GM12801 (cell line): ENCODE results near the gene IL22.

Source experiments
- TF ChIP-seq, protein P1 (sequence below): IDR thresholded peaks from one replicate; pipeline ENCODE4 v1.5.1; 2011; ENCODE audit warnings: control low read depth; ENCODE audit not compliant: insufficient read length; ENCODE audit errors: extremely low read depth

The IL22 gene

DNA sequence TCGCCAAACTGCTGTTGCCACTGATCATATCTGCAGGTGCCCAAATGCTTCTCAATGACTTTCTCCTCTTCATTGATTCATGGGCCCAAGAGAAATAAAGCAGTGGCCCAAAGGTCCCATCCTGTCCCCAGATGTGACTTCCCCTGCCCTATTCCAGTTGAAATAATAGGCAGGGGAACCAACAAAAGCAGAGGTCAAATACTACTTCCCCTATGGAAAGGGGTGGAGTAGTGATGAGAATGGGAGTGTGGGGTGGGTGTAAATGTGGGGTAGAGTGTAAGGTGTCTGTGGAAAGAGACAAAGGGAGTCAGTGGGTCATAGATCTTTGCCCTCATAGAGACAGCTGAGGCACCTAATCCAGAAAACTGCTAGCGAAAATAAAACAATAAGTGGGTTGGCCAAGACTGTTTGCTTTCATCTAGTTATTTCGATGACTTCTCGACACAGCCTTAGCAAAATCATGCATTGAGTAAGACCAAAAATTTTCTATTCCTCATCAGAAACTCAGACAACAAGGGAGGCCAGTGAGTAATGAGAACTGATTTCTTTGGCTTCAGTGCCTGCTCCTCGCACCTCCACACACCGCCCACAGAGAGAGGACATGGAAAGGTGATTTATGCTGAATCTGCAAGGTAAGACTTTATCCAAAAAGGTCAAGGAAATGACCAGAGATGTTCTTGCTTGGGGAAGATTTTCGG is 10.9 kb upstream of the IL22 start:
- TF ChIP-seq, protein P1, sequence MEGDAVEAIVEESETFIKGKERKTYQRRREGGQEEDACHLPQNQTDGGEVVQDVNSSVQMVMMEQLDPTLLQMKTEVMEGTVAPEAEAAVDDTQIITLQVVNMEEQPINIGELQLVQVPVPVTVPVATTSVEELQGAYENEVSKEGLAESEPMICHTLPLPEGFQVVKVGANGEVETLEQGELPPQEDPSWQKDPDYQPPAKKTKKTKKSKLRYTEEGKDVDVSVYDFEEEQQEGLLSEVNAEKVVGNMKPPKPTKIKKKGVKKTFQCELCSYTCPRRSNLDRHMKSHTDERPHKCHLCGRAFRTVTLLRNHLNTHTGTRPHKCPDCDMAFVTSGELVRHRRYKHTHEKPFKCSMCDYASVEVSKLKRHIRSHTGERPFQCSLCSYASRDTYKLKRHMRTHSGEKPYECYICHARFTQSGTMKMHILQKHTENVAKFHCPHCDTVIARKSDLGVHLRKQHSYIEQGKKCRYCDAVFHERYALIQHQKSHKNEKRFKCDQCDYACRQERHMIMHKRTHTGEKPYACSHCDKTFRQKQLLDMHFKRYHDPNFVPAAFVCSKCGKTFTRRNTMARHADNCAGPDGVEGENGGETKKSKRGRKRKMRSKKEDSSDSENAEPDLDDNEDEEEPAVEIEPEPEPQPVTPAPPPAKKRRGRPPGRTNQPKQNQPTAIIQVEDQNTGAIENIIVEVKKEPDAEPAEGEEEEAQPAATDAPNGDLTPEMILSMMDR = no peak

DNA sequence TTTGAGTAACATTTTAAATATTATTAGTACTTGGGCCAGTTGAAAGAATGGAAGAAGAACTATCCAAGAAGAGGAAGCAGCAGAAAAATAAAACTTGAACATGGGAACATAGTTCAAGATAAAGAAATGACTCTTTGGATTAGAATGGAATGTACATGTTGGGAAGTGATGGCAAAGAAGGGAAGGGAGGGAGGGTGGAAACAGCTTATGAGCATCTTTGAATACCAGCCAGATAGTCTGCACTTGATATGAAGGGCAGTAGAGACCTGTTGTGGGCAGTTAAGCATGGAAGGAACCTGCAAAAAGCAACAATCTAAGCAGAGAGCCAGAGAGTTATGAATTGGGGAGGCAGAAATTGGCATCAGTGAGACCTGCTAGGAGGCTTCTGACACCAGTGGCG is 10.0 kb upstream of the IL22 start:
- TF ChIP-seq, protein P1 = no peak

DNA sequence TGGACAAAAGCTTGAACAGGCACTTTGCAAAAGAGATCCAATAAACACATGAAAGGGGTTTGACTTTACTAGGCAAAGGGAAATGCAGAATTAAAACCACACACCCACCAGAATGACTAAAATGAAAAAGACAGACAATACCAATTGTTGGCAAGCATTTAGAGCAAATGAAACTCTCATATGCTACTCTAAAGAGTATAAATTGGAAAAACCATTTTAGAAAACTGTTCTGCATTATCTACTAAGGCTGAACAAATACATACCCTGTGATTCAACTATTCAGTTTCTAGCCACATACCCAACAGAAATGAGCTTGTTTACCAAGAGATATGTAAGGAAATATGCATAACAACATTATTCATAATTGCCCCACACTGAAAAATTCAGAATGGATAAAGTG is 8.5 kb upstream of the IL22 start:
- TF ChIP-seq, protein P1 = no peak

DNA sequence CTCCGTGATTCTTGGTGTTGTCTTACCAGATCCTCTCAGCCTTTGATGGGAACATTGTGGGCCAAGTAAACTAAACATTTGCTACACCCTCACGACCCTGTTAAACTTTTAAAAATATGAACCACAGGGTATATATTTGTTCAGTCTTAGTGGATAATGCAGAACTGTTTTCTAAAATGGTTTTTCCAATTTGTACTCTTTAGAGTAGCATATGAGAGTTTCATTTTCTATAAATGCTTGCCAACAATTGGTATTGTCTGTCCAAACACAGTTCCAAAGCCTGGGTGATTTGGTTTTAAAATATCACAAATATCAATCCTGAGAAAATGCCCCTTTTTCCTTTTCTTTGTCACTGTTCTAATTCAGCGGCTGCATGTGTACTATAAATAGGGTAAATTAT is 6.7 kb upstream of the IL22 start:
- TF ChIP-seq, protein P1 = no peak

DNA sequence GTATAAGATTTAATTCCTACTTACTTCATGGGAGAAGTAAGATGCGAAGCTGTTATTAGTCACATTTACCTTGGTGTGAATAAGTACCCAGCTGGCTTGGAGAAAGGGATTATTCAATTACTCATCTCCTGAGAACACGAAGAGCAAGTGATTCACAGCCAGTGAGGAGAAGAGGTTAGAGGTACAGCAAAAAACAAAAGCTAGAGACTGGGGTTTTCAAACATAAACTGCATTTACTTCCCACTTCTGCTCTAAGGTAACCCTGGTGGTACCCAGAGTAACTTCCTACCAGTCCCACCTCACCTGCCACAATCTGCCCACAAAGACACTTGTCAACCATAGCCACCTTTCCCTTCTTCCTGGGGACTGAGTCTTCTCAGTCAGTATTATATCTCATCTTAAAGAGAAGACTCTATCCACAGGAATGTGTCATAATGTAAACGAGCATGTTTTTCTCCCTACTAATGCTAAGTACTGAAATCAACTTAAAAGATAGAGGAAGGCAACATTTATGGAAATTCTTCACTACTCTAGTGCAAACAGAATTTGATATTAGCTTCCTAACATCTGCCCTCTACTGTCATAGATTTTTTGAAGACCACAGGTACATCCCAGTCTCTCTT is 6.0 kb upstream of the IL22 start:
- TF ChIP-seq, protein P1 = no peak

DNA sequence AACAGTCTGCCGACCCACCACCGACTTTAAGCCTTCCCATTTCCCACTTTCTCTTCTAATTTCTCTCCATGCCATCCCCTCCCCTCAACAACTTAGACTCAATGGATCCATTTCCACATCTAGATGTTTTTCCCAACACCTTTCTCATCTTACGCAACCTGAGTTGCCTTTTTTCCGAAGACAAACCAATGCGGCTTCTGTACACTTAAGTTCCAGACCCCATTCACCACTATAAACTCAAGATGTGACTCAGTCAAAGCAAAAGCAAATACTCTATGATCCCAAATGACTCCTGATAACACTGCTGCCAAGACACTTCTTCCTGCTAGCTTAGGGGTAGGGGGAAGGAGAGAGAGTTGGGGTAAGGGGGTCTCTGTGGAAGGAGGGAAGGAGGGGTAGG is 1.3 kb downstream of the IL22 start:
- TF ChIP-seq, protein P1 = no peak

DNA sequence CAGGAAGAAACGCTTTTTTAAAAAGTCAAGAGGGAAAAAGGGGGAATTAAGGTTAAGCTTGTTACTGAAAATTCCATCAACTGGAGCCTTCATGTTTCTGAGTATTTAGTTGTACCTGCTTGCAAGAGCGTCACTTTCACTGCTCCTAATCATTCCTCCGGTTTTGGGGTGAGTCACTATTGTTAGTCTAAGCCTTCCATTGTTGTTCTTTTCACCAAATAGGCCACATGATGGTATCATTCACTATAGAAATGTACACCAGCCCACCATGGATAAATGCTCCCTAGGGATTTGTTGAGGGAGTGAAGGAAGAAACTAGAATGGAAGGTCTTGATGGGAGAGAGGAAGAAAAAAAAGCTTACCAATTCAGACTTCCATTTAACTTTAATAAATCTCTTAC is 3.0 kb downstream of the IL22 start:
- TF ChIP-seq, protein P1 = no peak
